Activated CD8-positive, alpha-beta T cell treated with anti-CD3 and anti-CD28 coated beads, Interleukin-2, amount 10 ng/mL, durations not matched to agents 7 days and 5 days (primary cell): ENCODE data around the gene IGIP. TPM values are rescaled to one million over a fixed set of nuclear protein-coding genes. Genes with fewer than 3 reads are reported as not detected.
"Not testable (repeated sequence)": the region's sequence is repeated elsewhere in the genome, so short reads cannot be mapped to it uniquely, and the experiment has no call there.

Experiments used
- ATAC-seq: fragments of 150-1000 bp; cut with Tn5 transposase; one replicate; pipeline ENCODE4 v1.10.0; 2021; ENCODE audit warnings: moderate library complexity
- CTCF ChIA-PET: fragments of 350-600 bp; sonication (Branson Sonifier 250); formaldehyde crosslinking; loops from one replicate; lab custom pipeline; 2021; ENCODE audit warnings: antibody characterized with exemption; lab: Charles Lee
- POLR2A ChIA-PET: fragments of 350-600 bp; sonication (Branson Sonifier 250); formaldehyde crosslinking; loops from one replicate; lab custom pipeline; 2021; ENCODE audit warnings: antibody characterized with exemption; lab: Charles Lee
- DNase-seq: peaks from one replicate; pipeline ENCODE4 v3.0.0-alpha.2; 2020
- H3K27ac Mint-ChIP-seq: one replicate; pipeline ENCODE4 v1.8.0; 2021; ENCODE audit warnings: mild to moderate bottlenecking, mixed read lengths
- H3K27me3 Mint-ChIP-seq: one replicate; pipeline ENCODE4 v1.8.0; 2021; ENCODE audit warnings: low read depth, mixed read lengths
- H3K36me3 Mint-ChIP-seq: one replicate; pipeline ENCODE4 v1.8.0; 2021; ENCODE audit warnings: low read depth, mixed read lengths
- H3K4me1 Mint-ChIP-seq: one replicate; pipeline ENCODE4 v1.8.0; 2021; ENCODE audit warnings: low read depth, mixed read lengths
- H3K4me3 Mint-ChIP-seq: one replicate; pipeline ENCODE4 v1.8.0; 2021; ENCODE audit warnings: mild to moderate bottlenecking, mixed read lengths
- H3K9me3 Mint-ChIP-seq: one replicate; pipeline ENCODE4 v1.8.0; 2022; ENCODE audit warnings: mixed read lengths; ENCODE audit not compliant: insufficient read depth
- total RNA-seq, 2 experiments: library from RNA; stranded (reverse); gene quantifications; one replicate each; pipeline ENCODE4 v1.2.3, GENCODE V29; 2021

Gene IGIP
- total RNA-seq, 2 experiments from 2014 or later = 2.4 to 2.7 TPM

- ChIA-PET POLR2A (no interaction called here), CTCF (interaction anchor here (2.2 to 4.5 kb wide), 2 partner anchors 78 to 365 kb away, joined by 6 to 40 read pairs; no protein-coding TSS in a partner anchor)
Measured at GRCh38 chr5:140152022-140152999, 26.6 kb downstream of the IGIP start.

GRCh38 chr5:140153255-140153654 lies 27.5 kb downstream of the IGIP start:
- Mint-ChIP-seq H3K9me3 (no peaks in the 10 kb centered on the region), H3K36me3 (no peaks in the 10 kb centered on the region), H3K27ac (no peak overlapping the region), H3K27me3 (no peaks in the 10 kb centered on the region), H3K4me1 (peaks cover 9% of the 10 kb centered on the region), H3K4me3 (no peak overlapping the region)
- CTCF ChIA-PET = interaction anchor here (2.1 to 4.5 kb wide), 3 partner anchors 9 to 184 kb away, joined by 10 to 40 read pairs (median 25); no protein-coding TSS in a partner anchor
- POLR2A ChIA-PET = no interaction called here
- ATAC-seq (no peak), DNase-seq (no peak)

More at GRCh38 chr5:140152022-140152999, 26.6 kb downstream of the IGIP start:
- Mint-ChIP-seq H3K4me3 (no peak overlapping the region), H3K4me1 (peaks cover 7% of the 10 kb centered on the region), H3K27me3 (peaks cover 6% of the 10 kb centered on the region), H3K27ac (no peak overlapping the region), H3K36me3 (no peaks in the 10 kb centered on the region), H3K9me3 (no peaks in the 10 kb centered on the region)
- DNase-seq (no peak), ATAC-seq (no peak)

GRCh38 chr5:140153905-140154304 lies 28.2 kb downstream of the IGIP start:
- Mint-ChIP-seq H3K36me3 (no peaks in the 10 kb centered on the region), H3K9me3 (no peaks in the 10 kb centered on the region), H3K27ac (no peak overlapping the region), H3K4me3 (no peak overlapping the region), H3K27me3 (no peaks in the 10 kb centered on the region), H3K4me1 (peaks cover 9% of the 10 kb centered on the region)
- POLR2A ChIA-PET = no interaction called here
- DNase-seq = no peak
- no peak for ATAC-seq
- CTCF ChIA-PET = interaction anchor here (1.3 to 4.5 kb wide), 4 partner anchors 9 to 185 kb away, joined by 3 to 40 read pairs (median 18); no protein-coding TSS in a partner anchor

DNA sequence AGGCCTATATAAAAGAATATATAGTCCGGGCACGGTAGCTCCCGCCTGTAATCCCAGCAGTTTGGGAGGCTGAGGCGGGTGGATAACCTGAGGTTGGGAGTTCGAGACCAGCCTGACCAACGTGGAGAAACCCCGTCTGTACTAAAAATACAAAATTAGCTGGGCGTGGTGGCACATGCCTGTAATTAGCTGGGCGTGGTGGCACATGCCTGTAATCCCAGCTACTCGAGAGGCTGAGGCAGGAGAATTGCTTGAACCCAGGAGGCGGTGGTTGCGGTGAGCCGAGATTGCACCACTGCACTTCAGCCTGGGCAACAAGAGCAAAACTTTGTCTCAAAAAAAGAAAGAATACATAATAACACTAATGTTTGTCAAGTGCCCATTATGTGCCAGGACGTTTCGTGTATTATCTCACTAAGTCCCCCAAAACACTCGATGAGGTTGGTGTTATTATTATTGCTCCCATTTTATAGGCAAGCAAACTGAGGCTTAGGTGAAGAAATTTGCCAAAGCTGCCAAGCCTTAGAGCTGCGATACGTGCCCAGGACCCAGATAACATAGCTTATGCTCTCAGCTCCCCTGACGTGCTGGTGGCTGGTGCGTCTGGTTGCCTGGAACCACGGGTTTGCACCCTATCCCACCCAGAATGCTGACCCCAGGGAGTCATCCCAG lies 29.1 kb downstream of the IGIP start:
- H3K4me1 Mint-ChIP-seq, H3K27me3 Mint-ChIP-seq, H3K4me3 Mint-ChIP-seq, H3K36me3 Mint-ChIP-seq, H3K9me3 Mint-ChIP-seq, POLR2A ChIA-PET, H3K27ac Mint-ChIP-seq, DNase-seq, ATAC-seq: not testable (repeated sequence)
- CTCF ChIA-PET = interaction anchor here (1.3 to 4.5 kb wide), 5 partner anchors 10 to 368 kb away, joined by 3 to 40 read pairs (median 11); no protein-coding TSS in a partner anchor

DNA sequence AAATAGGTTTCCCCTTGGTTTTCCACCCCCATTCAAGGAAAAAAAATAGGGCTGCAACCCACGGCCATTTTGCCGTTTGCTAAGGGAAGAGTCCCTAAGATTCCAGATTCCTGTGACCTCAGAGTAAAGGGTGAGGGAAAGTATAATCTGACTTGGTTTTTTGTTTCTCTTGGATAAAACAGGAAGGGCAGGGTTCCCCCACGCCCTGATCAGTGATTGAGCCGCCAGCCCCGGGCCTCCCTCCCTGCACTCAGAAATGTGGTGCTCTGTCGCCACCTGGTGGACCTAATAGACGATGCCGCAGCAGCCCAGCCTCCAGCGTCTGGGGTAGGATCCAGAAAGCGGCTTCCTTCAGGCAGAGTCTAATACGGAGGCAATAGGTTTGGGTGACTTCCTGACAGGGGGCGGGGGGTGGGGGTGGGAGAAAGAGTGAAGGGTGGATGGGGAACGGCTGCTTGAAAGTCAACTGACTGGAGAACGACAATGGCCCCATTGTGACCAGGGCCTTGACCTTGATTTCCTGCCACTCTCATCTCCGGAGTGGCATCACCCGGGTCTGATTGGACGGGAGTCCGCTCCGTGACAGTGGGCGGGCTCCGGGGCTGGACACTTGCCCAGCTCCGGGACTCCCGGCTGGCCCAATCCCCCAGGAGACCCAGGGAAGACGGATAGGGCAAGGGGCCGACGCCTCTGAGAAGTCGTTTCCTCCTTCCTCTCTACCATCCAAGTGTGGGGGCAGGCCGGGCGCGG lies 31.5 kb downstream of the IGIP start:
- Mint-ChIP-seq H3K4me3 (peak overlapping the region; percentile 34), H3K36me3 (no peaks in the 10 kb centered on the region), H3K9me3 (no peaks in the 10 kb centered on the region), H3K27me3 (peaks cover 6% of the 10 kb centered on the region), H3K4me1 (peaks cover 9% of the 10 kb centered on the region), H3K27ac (peak overlapping the region; percentile 49)
- CTCF ChIA-PET = interaction anchor here (0.8 to 4.5 kb wide), 9 partner anchors 12 to 371 kb away, joined by 3 to 40 read pairs (median 4); no protein-coding TSS in a partner anchor
- peak; percentile 98 for ATAC-seq
- peak; percentile 90 for DNase-seq
- POLR2A ChIA-PET = no interaction called here

- H3K27me3 Mint-ChIP-seq = peaks cover 6% of the 10 kb centered on the region
- no peak overlapping the region for H3K27ac Mint-ChIP-seq
- CTCF ChIA-PET = interaction anchor here (1.3 to 3.8 kb wide), 3 partner anchors 15 to 191 kb away, joined by 3 to 24 read pairs (median 8); no protein-coding TSS in a partner anchor
- H3K9me3 Mint-ChIP-seq = no peaks in the 10 kb centered on the region
- no peaks in the 10 kb centered on the region for H3K36me3 Mint-ChIP-seq
- POLR2A ChIA-PET = no interaction called here
- ATAC-seq (no peak), DNase-seq (no peak)
- no peak overlapping the region for H3K4me3 Mint-ChIP-seq
- peaks cover 9% of the 10 kb centered on the region for H3K4me1 Mint-ChIP-seq
Measured at GRCh38 chr5:140159014-140159927, 33.5 kb downstream of the IGIP start.

- CTCF ChIA-PET = interaction anchor here (1.0 kb wide), 1 partner anchor 89 kb away, joined by 3 read pairs; no protein-coding TSS in a partner anchor
- no peak for DNase-seq
Measured at GRCh38 chr5:140162275-140162674, 36.5 kb downstream of the IGIP start.

GRCh38 chr5:140162781-140163180 lies 37.0 kb downstream of the IGIP start:
- H3K4me1 Mint-ChIP-seq = no peaks in the 10 kb centered on the region
- DNase-seq = no peak
- no peak overlapping the region for H3K4me3 Mint-ChIP-seq
- no peak overlapping the region for H3K27ac Mint-ChIP-seq
- ChIA-PET POLR2A (no interaction called here), CTCF (no interaction called here)
- no peaks in the 10 kb centered on the region for H3K36me3 Mint-ChIP-seq
- no peak for ATAC-seq
- no peaks in the 10 kb centered on the region for H3K9me3 Mint-ChIP-seq
- H3K27me3 Mint-ChIP-seq = peaks cover 10% of the 10 kb centered on the region

More at GRCh38 chr5:140162275-140162674, 36.5 kb downstream of the IGIP start:
- peaks cover 2% of the 10 kb centered on the region for H3K4me1 Mint-ChIP-seq
- H3K4me3 Mint-ChIP-seq = no peak overlapping the region
- peaks cover 10% of the 10 kb centered on the region for H3K27me3 Mint-ChIP-seq
- H3K36me3 Mint-ChIP-seq = no peaks in the 10 kb centered on the region
- no peak for ATAC-seq
- POLR2A ChIA-PET = no interaction called here
- no peak overlapping the region for H3K27ac Mint-ChIP-seq
- H3K9me3 Mint-ChIP-seq = no peaks in the 10 kb centered on the region

DNA sequence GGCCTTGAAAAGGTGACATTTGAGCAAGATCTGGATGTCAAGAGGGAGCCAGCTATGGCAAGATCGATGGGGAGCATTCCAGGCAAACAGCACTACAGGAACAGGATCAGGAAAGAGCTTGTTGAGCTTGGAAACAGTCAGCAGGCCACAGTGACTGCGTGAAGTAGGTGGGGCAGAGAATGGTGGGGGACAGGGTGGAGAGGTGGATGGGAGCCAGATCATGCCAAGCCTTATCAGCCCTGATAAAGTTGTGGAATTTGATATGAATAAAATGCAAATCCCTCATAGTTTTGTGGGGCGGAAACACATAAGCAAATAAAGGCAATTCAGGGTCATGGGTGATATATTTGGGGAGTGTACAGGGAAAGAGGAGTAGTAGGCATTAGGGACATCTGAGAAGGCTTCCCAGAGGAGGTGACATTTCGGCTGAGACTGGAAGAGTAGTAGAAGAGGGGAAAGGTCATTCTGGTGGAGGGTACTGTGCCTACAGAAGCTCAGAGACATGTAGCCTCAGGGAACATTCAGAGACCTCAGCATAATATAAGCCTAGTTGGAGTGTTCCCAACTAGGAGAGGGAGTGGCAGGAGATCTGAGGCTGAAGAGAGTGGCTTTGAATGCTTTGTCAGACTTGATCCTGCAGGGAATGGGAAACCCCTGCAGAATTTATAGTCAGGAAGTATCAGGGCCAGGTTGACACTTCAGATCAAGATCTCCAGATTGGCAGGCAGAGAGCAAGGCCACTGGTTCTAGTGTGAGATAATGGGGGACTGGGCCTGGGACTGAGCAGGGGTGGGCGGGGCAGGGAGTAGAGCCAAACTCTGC lies 39.6 kb downstream of the IGIP start:
- CTCF ChIA-PET = interaction anchor here (0.9 kb wide), 1 partner anchor 21 kb away, joined by 3 read pairs; no protein-coding TSS in a partner anchor
- H3K27me3 Mint-ChIP-seq = peaks cover 8% of the 10 kb centered on the region
- DNase-seq (no peak), ATAC-seq (no peak)
- H3K4me3 Mint-ChIP-seq = no peak overlapping the region
- peaks cover 6% of the 10 kb centered on the region for H3K4me1 Mint-ChIP-seq
- H3K9me3 Mint-ChIP-seq = no peaks in the 10 kb centered on the region
- no peaks in the 10 kb centered on the region for H3K36me3 Mint-ChIP-seq
- H3K27ac Mint-ChIP-seq = no peak overlapping the region
- POLR2A ChIA-PET = no interaction called here

- peaks cover 5% of the 10 kb centered on the region for H3K27me3 Mint-ChIP-seq
- CTCF ChIA-PET = no interaction called here
- no peak for DNase-seq
- no peak overlapping the region for H3K4me3 Mint-ChIP-seq
- peaks cover 6% of the 10 kb centered on the region for H3K4me1 Mint-ChIP-seq
- no peaks in the 10 kb centered on the region for H3K9me3 Mint-ChIP-seq
- POLR2A ChIA-PET = no interaction called here
- H3K36me3 Mint-ChIP-seq = no peaks in the 10 kb centered on the region
- ATAC-seq = no peak
- no peak overlapping the region for H3K27ac Mint-ChIP-seq
Measured at GRCh38 chr5:140165923-140166270, 40.2 kb downstream of the IGIP start.
